ENCODE results near the gene CNTNAP2.

The CNTNAP2 gene

DNA sequence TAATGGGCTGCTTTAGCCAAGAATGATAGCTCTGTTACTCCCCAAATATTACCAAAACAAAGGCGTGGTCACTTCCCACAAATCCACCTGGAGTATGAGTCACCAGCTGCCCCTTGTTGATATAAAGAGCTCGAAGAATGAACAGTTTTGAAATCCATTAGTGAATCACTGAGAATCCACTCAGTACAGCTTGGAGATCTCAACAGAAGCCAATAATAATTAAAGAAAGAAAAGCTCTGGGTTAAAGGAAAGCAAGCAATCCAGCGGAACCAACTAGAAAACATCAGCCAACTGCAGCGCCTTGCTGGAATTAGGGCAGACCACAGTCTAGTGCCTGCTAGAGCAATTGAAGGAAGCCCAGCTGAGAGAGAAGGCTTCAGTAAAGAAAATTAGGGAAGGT, 1897.9 kb downstream of the CNTNAP2 start:
- TF ChIP-seq, protein P1, sequence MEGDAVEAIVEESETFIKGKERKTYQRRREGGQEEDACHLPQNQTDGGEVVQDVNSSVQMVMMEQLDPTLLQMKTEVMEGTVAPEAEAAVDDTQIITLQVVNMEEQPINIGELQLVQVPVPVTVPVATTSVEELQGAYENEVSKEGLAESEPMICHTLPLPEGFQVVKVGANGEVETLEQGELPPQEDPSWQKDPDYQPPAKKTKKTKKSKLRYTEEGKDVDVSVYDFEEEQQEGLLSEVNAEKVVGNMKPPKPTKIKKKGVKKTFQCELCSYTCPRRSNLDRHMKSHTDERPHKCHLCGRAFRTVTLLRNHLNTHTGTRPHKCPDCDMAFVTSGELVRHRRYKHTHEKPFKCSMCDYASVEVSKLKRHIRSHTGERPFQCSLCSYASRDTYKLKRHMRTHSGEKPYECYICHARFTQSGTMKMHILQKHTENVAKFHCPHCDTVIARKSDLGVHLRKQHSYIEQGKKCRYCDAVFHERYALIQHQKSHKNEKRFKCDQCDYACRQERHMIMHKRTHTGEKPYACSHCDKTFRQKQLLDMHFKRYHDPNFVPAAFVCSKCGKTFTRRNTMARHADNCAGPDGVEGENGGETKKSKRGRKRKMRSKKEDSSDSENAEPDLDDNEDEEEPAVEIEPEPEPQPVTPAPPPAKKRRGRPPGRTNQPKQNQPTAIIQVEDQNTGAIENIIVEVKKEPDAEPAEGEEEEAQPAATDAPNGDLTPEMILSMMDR (IDR thresholded peaks at IDR 0.05; ENCODE audit: low read depth, low read length), result no peak
- DNase-seq (ENCODE audit: low read depth, low spot score), result no peak
- H3K4me3 ChIP-seq (ENCODE audit: low read depth, low read length), result no peak overlapping the region
- in situ Hi-C loops (cut with HindIII; ENCODE audit: low sequenced_read_pairs), result no loop called here

GRCh38 chr7:148017126-148017525, 1900.5 kb downstream of the CNTNAP2 start:
- no peak overlapping the region for H3K4me3 ChIP-seq (ENCODE audit: low read depth, low read length)
- in situ Hi-C loops (cut with HindIII; ENCODE audit: low sequenced_read_pairs), result no loop called here
- no peak for DNase-seq (ENCODE audit: low read depth, low spot score)
- TF ChIP-seq, protein P1 (IDR thresholded peaks at IDR 0.05; ENCODE audit: low read depth, low read length), result no peak

- DNase-seq (ENCODE audit: low read depth, low spot score), result no peak
- H3K4me3 ChIP-seq (ENCODE audit: low read depth, low read length), result no peak overlapping the region
- TF ChIP-seq, protein P1 (IDR thresholded peaks at IDR 0.05; ENCODE audit: low read depth, low read length), result no peak
- in situ Hi-C loops (cut with HindIII; ENCODE audit: low sequenced_read_pairs), result no loop called here
Measured at GRCh38 chr7:148020679-148021078, 1904.1 kb downstream of the CNTNAP2 start.

GRCh38 chr7:148021507-148022045, 1905.0 kb downstream of the CNTNAP2 start:
- TF ChIP-seq, protein P1 (IDR thresholded peaks at IDR 0.05; ENCODE audit: low read depth, low read length), result no peak
- no peak for DNase-seq (ENCODE audit: low read depth, low spot score)
- in situ Hi-C loops (cut with HindIII; ENCODE audit: low sequenced_read_pairs), result no loop called here
- no peak overlapping the region for H3K4me3 ChIP-seq (ENCODE audit: low read depth, low read length)

DNA sequence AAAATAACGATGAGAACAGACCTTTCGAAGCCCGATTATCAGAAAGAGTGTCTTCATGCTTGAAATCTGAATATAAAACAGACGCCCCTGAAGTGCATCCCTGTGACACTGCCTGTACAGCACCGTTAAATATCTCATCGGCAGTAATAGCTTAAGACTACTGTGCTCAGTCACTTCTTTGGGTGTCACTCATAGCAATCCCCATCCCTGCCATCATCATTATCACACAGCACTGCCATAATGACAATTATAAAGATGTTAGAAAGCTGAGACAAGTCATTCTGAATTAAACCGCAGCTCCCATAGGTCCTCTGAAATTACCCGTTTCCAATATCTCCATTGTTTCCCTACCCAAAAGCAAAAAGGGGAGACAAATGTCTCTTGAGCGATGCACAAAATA, 1906.2 kb downstream of the CNTNAP2 start:
- in situ Hi-C loops (cut with HindIII; ENCODE audit: low sequenced_read_pairs), result no loop called here
- no peak for DNase-seq (ENCODE audit: low read depth, low spot score)
- H3K4me3 ChIP-seq (ENCODE audit: low read depth, low read length), result no peak overlapping the region
- TF ChIP-seq, protein P1 (IDR thresholded peaks at IDR 0.05; ENCODE audit: low read depth, low read length), result no peak

DNA sequence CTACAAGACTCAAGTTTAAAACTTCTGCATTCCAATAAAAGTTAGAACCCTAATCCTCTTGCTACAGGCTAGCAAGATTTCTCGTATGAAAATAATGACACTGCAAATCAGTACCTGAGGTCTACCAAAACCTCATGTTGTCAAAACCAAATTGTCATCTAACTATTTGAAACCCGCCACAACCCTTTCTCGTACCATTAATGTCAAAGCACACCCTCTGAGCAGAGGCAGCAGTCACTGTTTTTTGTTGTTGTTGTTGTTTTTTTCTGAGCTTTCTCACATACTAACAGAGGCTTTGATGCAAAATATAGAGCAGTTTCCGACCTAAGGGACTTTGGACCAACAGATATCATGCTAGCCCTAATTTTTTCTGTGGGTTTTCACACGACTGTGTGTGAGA, 1910.1 kb downstream of the CNTNAP2 start:
- no peak overlapping the region for H3K4me3 ChIP-seq (ENCODE audit: low read depth, low read length)
- in situ Hi-C loops (cut with HindIII; ENCODE audit: low sequenced_read_pairs), result no loop called here
- DNase-seq (ENCODE audit: low read depth, low spot score), result no peak
- TF ChIP-seq, protein P1 (IDR thresholded peaks at IDR 0.05; ENCODE audit: low read depth, low read length), result no peak

GRCh38 chr7:148028165-148028564, 1911.6 kb downstream of the CNTNAP2 start:
- DNase-seq (ENCODE audit: low read depth, low spot score), result no peak
- H3K4me3 ChIP-seq (ENCODE audit: low read depth, low read length), result no peak overlapping the region
- TF ChIP-seq, protein P1 (IDR thresholded peaks at IDR 0.05; ENCODE audit: low read depth, low read length), result no peak
- in situ Hi-C loops (cut with HindIII; ENCODE audit: low sequenced_read_pairs), result no loop called here

Data from astrocyte of the spinal cord (primary cell).